Stimulated activated naive CD8-positive, alpha-beta T cell treated with anti-CD3 and anti-CD28 coated beads, Interleukin-15, amount 100 ng/mL, for 72 hours (primary cell): Measurements from ENCODE around the gene SHOC2.
A peak's percentile ranks its signal among the peaks of the same experiment; 100 is the strongest.

Experiments
- ATAC-seq: fragments of 150-1000 bp; cut with Tn5 transposase; 2 replicates; pipeline ENCODE4 v1.10.0; 2021; ENCODE audit warnings: mild to moderate bottlenecking, moderate library complexity
- DNase-seq, 2 donors: peaks; one replicate each; pipeline ENCODE4 v3.0.0; 2021 to 2022
- H3K27ac Mint-ChIP-seq, 2 donors: one replicate each; pipeline ENCODE4 v1.8.0; 2022; ENCODE audit warnings: mild to moderate bottlenecking in 2 of 2, mixed read lengths in 2 of 2, moderate library complexity in 2 of 2
- H3K27me3 Mint-ChIP-seq: one replicate; pipeline ENCODE4 v1.8.0; 2022; ENCODE audit warnings: mixed read lengths
- H3K4me1 Mint-ChIP-seq: one replicate; pipeline ENCODE4 v1.8.0; 2022; ENCODE audit warnings: mild to moderate bottlenecking, mixed read lengths
- H3K4me3 Mint-ChIP-seq, 2 donors: one replicate each; pipeline ENCODE4 v1.8.0; 2022; ENCODE audit warnings: mild to moderate bottlenecking in 2 of 2, mixed read lengths in 2 of 2, moderate library complexity in 1 of 2
- H3K9me3 Mint-ChIP-seq, 2 donors: one replicate each; pipeline ENCODE4 v1.8.0; 2022; ENCODE audit warnings: mixed read lengths in 2 of 2

The SHOC2 gene

GRCh38 chr10:111023060-111023459 lies 103.7 kb downstream of the SHOC2 start:
- no peak for ATAC-seq
- H3K4me3 Mint-ChIP-seq, result no peak overlapping the region
- H3K27me3 Mint-ChIP-seq, result no peaks in the 10 kb centered on the region
- H3K9me3 Mint-ChIP-seq, result peaks cover 23 to 27% of the 10 kb centered on the region in 2 donors
- H3K27ac Mint-ChIP-seq, result peak overlapping the region in 1 of 2 donors; percentile 48
- H3K4me1 Mint-ChIP-seq, result no peaks in the 10 kb centered on the region
- DNase-seq, result no peak

GRCh38 chr10:111030042-111030750 lies 110.8 kb downstream of the SHOC2 start:
- Mint-ChIP-seq H3K27me3 (no peaks in the 10 kb centered on the region), H3K27ac (peak overlapping the region in 1 of 2 donors; percentile 69), H3K4me1 (peaks cover 9% of the 10 kb centered on the region), H3K9me3 (peaks cover 13 to 25% of the 10 kb centered on the region in 2 donors), H3K4me3 (no peak overlapping the region)
- peak; percentile 84 for ATAC-seq
- DNase-seq, result no peak

- Mint-ChIP-seq H3K4me1 (peaks cover 9% of the 10 kb centered on the region), H3K9me3 (peaks cover 14 to 37% of the 10 kb centered on the region in 2 donors), H3K27ac (no peak overlapping the region), H3K4me3 (no peak overlapping the region), H3K27me3 (no peaks in the 10 kb centered on the region)
- ATAC-seq, result no peak
- no peak for DNase-seq
Measured at GRCh38 chr10:111034598-111035310, 115.3 kb downstream of the SHOC2 start.

- Mint-ChIP-seq H3K27ac (no peak overlapping the region), H3K27me3 (no peaks in the 10 kb centered on the region), H3K4me1 (peaks cover 2% of the 10 kb centered on the region), H3K4me3 (no peak overlapping the region), H3K9me3 (peaks cover 17 to 35% of the 10 kb centered on the region in 2 donors)
- DNase-seq (no peak), ATAC-seq (no peak)
Measured at GRCh38 chr10:111035542-111035941, 116.1 kb downstream of the SHOC2 start.

- ATAC-seq (no peak), DNase-seq (no peak)
- H3K4me1 Mint-ChIP-seq, result no peaks in the 10 kb centered on the region
- no peak overlapping the region for H3K27ac Mint-ChIP-seq
- peaks cover 10% of the 10 kb centered on the region for H3K27me3 Mint-ChIP-seq
- H3K9me3 Mint-ChIP-seq, result peaks cover 28 to 55% of the 10 kb centered on the region in 2 donors
- H3K4me3 Mint-ChIP-seq, result no peak overlapping the region
Measured at GRCh38 chr10:111037858-111038257, 118.5 kb downstream of the SHOC2 start.

GRCh38 chr10:111039522-111039921 lies 120.1 kb downstream of the SHOC2 start:
- no peak overlapping the region for H3K4me3 Mint-ChIP-seq
- no peaks in the 10 kb centered on the region for H3K4me1 Mint-ChIP-seq
- DNase-seq (no peak), ATAC-seq (no peak)
- H3K27me3 Mint-ChIP-seq, result peaks cover 17% of the 10 kb centered on the region
- H3K27ac Mint-ChIP-seq, result no peak overlapping the region
- peaks cover 21 to 55% of the 10 kb centered on the region in 2 donors for H3K9me3 Mint-ChIP-seq

GRCh38 chr10:111057006-111057405 lies 137.6 kb downstream of the SHOC2 start:
- DNase-seq, result no peak
- peaks cover 15 to 19% of the 10 kb centered on the region in 2 donors for H3K9me3 Mint-ChIP-seq
- ATAC-seq, result no peak
- H3K4me3 Mint-ChIP-seq, result no peak overlapping the region
- H3K27ac Mint-ChIP-seq, result no peak overlapping the region
- H3K4me1 Mint-ChIP-seq, result no peaks in the 10 kb centered on the region
- peaks cover 31% of the 10 kb centered on the region for H3K27me3 Mint-ChIP-seq
